ENCODE results near the gene MOCS3.

The MOCS3 gene

GRCh38 chr20:50929299-50930138 is 29.1 kb upstream of the MOCS3 start:
- Mint-ChIP-seq H3K27ac (peak overlapping the region; percentile 98), H3K4me1 (peaks cover 56% of the 10 kb centered on the region), H3K36me3 (peaks cover 38% of the 10 kb centered on the region), H3K27me3 (no peaks in the 10 kb centered on the region), H3K9me3 (no peaks in the 10 kb centered on the region), H3K4me3 (peak overlapping the region; percentile 97)
- ATAC-seq: peak; percentile 79

GRCh38 chr20:50930139-50930975 is 28.3 kb upstream of the MOCS3 start:
- peak; percentile 47 for ATAC-seq
- Mint-ChIP-seq H3K4me1 (peaks cover 48% of the 10 kb centered on the region), H3K27me3 (no peaks in the 10 kb centered on the region), H3K36me3 (peaks cover 34% of the 10 kb centered on the region), H3K4me3 (peak overlapping the region; percentile 97), H3K27ac (peak overlapping the region; percentile 98), H3K9me3 (no peaks in the 10 kb centered on the region)

- H3K27ac Mint-ChIP-seq: peak overlapping the region; percentile 98
- H3K9me3 Mint-ChIP-seq: no peaks in the 10 kb centered on the region
- H3K27me3 Mint-ChIP-seq: no peaks in the 10 kb centered on the region
- H3K36me3 Mint-ChIP-seq: peaks cover 32% of the 10 kb centered on the region
- ATAC-seq: peak; percentile 63
- H3K4me3 Mint-ChIP-seq: peak overlapping the region; percentile 85
- peaks cover 42% of the 10 kb centered on the region for H3K4me1 Mint-ChIP-seq
These were observed 27.7 kb upstream of the MOCS3 start for GRCh38 chr20:50930976-50931305.

- H3K27me3 Mint-ChIP-seq: no peaks in the 10 kb centered on the region
- H3K36me3 Mint-ChIP-seq: peaks cover 32% of the 10 kb centered on the region
- ATAC-seq: peak; percentile 82
- H3K4me1 Mint-ChIP-seq: peaks cover 37% of the 10 kb centered on the region
- peak within 1 kb of the TSS; percentile 97 for H3K4me3 Mint-ChIP-seq
- H3K27ac Mint-ChIP-seq: peak within 1 kb of the TSS; percentile 98
- H3K9me3 Mint-ChIP-seq: no peaks in the 10 kb centered on the region
These were observed 27.2 kb upstream of the MOCS3 start, which contains the start of gene ADNP for GRCh38 chr20:50931306-50932015. TSS of gene ADNP (minus strand) at chr20:50931437. CDS start at chr20:50903996, 27,441 bp downstream.

- Mint-ChIP-seq H3K4me1 (peaks cover 31% of the 10 kb centered on the region), H3K9me3 (no peaks in the 10 kb centered on the region), H3K27ac (peak overlapping the region; percentile 98), H3K4me3 (peak overlapping the region; percentile 85), H3K27me3 (no peaks in the 10 kb centered on the region), H3K36me3 (peaks cover 32% of the 10 kb centered on the region)
- ATAC-seq: no peak
These were observed 26.6 kb upstream of the MOCS3 start for GRCh38 chr20:50932016-50932485.

- H3K4me1 Mint-ChIP-seq: peaks cover 24% of the 10 kb centered on the region
These were observed 25.8 kb upstream of the MOCS3 start for GRCh38 chr20:50932691-50933280.

GRCh38 chr20:50933589-50933988 is 25.0 kb upstream of the MOCS3 start:
- no peak overlapping the region for H3K4me3 Mint-ChIP-seq
- H3K4me1 Mint-ChIP-seq: peaks cover 16% of the 10 kb centered on the region

More at GRCh38 chr20:50932691-50933280, 25.8 kb upstream of the MOCS3 start:
- ATAC-seq: no peak
- Mint-ChIP-seq H3K9me3 (no peaks in the 10 kb centered on the region), H3K27me3 (no peaks in the 10 kb centered on the region), H3K36me3 (peaks cover 32% of the 10 kb centered on the region), H3K27ac (peak overlapping the region; percentile 98), H3K4me3 (no peak overlapping the region)

GRCh38 chr20:50943069-50943468 is 15.5 kb upstream of the MOCS3 start:
- Mint-ChIP-seq H3K4me1 (no peaks in the 10 kb centered on the region), H3K4me3 (no peak overlapping the region), H3K9me3 (no peaks in the 10 kb centered on the region), H3K27ac (no peak overlapping the region), H3K36me3 (peaks cover 33% of the 10 kb centered on the region), H3K27me3 (no peaks in the 10 kb centered on the region)
- ATAC-seq: no peak

More at GRCh38 chr20:50933589-50933988, 25.0 kb upstream of the MOCS3 start:
- no peaks in the 10 kb centered on the region for H3K27me3 Mint-ChIP-seq
- peak overlapping the region; percentile 42 for H3K27ac Mint-ChIP-seq
- ATAC-seq: no peak
- H3K9me3 Mint-ChIP-seq: no peaks in the 10 kb centered on the region
- peaks cover 34% of the 10 kb centered on the region for H3K36me3 Mint-ChIP-seq

GRCh38 chr20:50948132-50948785 is 10.4 kb upstream of the MOCS3 start:
- peaks cover 7% of the 10 kb centered on the region for H3K4me1 Mint-ChIP-seq
- H3K27me3 Mint-ChIP-seq: no peaks in the 10 kb centered on the region
- no peak overlapping the region for H3K27ac Mint-ChIP-seq
- no peak for ATAC-seq
- H3K36me3 Mint-ChIP-seq: peaks cover 40% of the 10 kb centered on the region
- no peak overlapping the region for H3K4me3 Mint-ChIP-seq
- H3K9me3 Mint-ChIP-seq: no peaks in the 10 kb centered on the region

- Mint-ChIP-seq H3K9me3 (no peaks in the 10 kb centered on the region), H3K27ac (no peak overlapping the region), H3K27me3 (no peaks in the 10 kb centered on the region), H3K36me3 (peaks cover 28% of the 10 kb centered on the region), H3K4me3 (no peak overlapping the region), H3K4me1 (peaks cover 31% of the 10 kb centered on the region)
- no peak for ATAC-seq
These were observed 5.4 kb upstream of the MOCS3 start for GRCh38 chr20:50953196-50953595.

- peaks cover 31% of the 10 kb centered on the region for H3K4me1 Mint-ChIP-seq
- peaks cover 27% of the 10 kb centered on the region for H3K36me3 Mint-ChIP-seq
- no peaks in the 10 kb centered on the region for H3K9me3 Mint-ChIP-seq
- no peak overlapping the region for H3K27ac Mint-ChIP-seq
- no peak for ATAC-seq
- no peaks in the 10 kb centered on the region for H3K27me3 Mint-ChIP-seq
- H3K4me3 Mint-ChIP-seq: no peak overlapping the region
These were observed 4.8 kb upstream of the MOCS3 start for GRCh38 chr20:50953821-50954220.

- H3K27me3 Mint-ChIP-seq: no peaks in the 10 kb centered on the region
- H3K9me3 Mint-ChIP-seq: no peaks in the 10 kb centered on the region
- H3K4me3 Mint-ChIP-seq: peak overlapping the region; percentile 95
- ATAC-seq: no peak
- peaks cover 14% of the 10 kb centered on the region for H3K36me3 Mint-ChIP-seq
- H3K4me1 Mint-ChIP-seq: peaks cover 41% of the 10 kb centered on the region
- peak overlapping the region; percentile 99 for H3K27ac Mint-ChIP-seq
These were observed 1.3 kb upstream of the MOCS3 start for GRCh38 chr20:50957276-50957675.

- Mint-ChIP-seq H3K27ac (peak within 1 kb of the TSS; percentile 99), H3K9me3 (no peaks in the 10 kb centered on the region), H3K4me1 (peaks cover 45% of the 10 kb centered on the region), H3K4me3 (peak within 1 kb of the TSS; percentile 95), H3K27me3 (no peaks in the 10 kb centered on the region), H3K36me3 (peaks cover 22% of the 10 kb centered on the region)
- peak; percentile 95 for ATAC-seq
These were observed 612 bp upstream of the MOCS3 start, which contains the start of gene DPM1 for GRCh38 chr20:50957798-50958614. TSS of gene DPM1 (minus strand) at chr20:50958532. CDS start at chr20:50958523, 9 bp downstream.

Measured in stimulated activated memory B cell treated with anti-CD40 and anti-IgM and Interleukin-4, amounts not matched to agents 10 μg/mL and 1 μg/mL and 100 μg/mL, for 72 hours (primary cell).